DLD1 (cell line): ENCODE data around the gene SNED1.

Experiments
- in situ Hi-C: cut with HindIII; loops from 2 replicates; pipeline ENCODE4 v1.10.0; 2017; ENCODE audit warnings: low sequenced_read_pairs

The SNED1 gene

DNA sequence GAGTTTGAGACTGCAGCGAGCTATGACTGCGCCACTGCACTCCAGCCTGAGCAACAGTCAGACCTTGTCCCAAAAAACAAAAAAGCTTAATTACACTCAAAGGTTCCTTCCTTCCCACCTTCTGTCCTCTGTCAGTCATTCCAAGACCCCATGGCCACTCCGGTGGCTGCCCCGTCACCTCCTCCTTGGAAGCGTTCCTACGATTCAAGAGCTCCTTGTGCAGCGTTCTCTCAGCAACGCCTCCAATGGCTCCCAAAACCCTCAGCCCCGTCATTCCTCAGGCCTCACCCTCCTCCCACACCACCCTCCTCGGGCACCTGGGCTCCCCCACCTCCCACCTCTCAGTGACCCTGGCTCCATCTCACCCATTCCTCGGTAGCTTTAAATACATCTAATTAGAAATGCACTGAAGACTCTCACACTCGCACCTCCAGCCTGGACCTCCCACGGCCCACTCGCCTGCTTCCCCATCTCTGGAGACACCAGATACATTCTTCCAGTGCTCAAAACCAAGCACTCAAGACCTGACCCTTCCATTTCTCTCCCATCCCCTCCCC is 142.9 kb downstream of the SNED1 start:
- in situ Hi-C loops, result loop anchor here (10.0 kb wide), 1 partner anchor 296 kb away; no protein-coding TSS in a partner anchor

GRCh38 chr2:241142063-241142462 is 143.6 kb downstream of the SNED1 start:
- in situ Hi-C loops, result loop anchor here (10.0 kb wide), 1 partner anchor 297 kb away; no protein-coding TSS in a partner anchor

- in situ Hi-C loops, result loop anchor here (10.0 kb wide), 1 partner anchor 298 kb away; no protein-coding TSS in a partner anchor
Measured at GRCh38 chr2:241142593-241142992, 144.2 kb downstream of the SNED1 start.
